ENCODE results near the gene TAF15. TPM values are rescaled to one million over a fixed set of nuclear protein-coding genes. Genes with fewer than 3 reads are reported as not detected.

TAF15 gene
- total and polyA plus RNA-seq, 10 of the 15 experiments (the other 5 are each of a cell fraction or from before 2014, with no cell fraction given): 9.5 to 259 (median 40.4) TPM

- TF ChIP-seq ZBTB40 (IDR thresholded peaks at IDR 0.05; ENCODE audit: borderline replicate concordance): no peak
- peak; percentile 81 to 91 (median 89) for TF ChIP-seq CTCF (IDR thresholded peaks at IDR 0.05 in 2 of 3, conservative IDR thresholded peaks at IDR 0.05 in 1 of 3; ENCODE audit: control insufficient read depth in 2 of 3, extremely low read depth in 1 of 3, insufficient read depth in 1 of 3, low read depth in 3 of 3, low read length in 3 of 3)
- TF ChIP-seq IRF3 (IDR thresholded peaks at IDR 0.05): peak; percentile 58
- TF ChIP-seq, protein P1, sequence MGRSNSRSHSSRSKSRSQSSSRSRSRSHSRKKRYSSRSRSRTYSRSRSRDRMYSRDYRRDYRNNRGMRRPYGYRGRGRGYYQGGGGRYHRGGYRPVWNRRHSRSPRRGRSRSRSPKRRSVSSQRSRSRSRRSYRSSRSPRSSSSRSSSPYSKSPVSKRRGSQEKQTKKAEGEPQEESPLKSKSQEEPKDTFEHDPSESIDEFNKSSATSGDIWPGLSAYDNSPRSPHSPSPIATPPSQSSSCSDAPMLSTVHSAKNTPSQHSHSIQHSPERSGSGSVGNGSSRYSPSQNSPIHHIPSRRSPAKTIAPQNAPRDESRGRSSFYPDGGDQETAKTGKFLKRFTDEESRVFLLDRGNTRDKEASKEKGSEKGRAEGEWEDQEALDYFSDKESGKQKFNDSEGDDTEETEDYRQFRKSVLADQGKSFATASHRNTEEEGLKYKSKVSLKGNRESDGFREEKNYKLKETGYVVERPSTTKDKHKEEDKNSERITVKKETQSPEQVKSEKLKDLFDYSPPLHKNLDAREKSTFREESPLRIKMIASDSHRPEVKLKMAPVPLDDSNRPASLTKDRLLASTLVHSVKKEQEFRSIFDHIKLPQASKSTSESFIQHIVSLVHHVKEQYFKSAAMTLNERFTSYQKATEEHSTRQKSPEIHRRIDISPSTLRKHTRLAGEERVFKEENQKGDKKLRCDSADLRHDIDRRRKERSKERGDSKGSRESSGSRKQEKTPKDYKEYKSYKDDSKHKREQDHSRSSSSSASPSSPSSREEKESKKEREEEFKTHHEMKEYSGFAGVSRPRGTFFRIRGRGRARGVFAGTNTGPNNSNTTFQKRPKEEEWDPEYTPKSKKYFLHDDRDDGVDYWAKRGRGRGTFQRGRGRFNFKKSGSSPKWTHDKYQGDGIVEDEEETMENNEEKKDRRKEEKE (IDR thresholded peaks at IDR 0.05): peak; percentile 94
- TF ChIP-seq MEF2A (IDR thresholded peaks at IDR 0.05; ENCODE audit: insufficient read depth, low read depth, low read length): no peak
- peak; percentile 52 for TF ChIP-seq RELA (IDR thresholded peaks at IDR 0.05; ENCODE audit: borderline replicate concordance, partially characterized antibody)
- no peak for TF ChIP-seq SRF (IDR thresholded peaks at IDR 0.05; ENCODE audit: low read depth in 2 of 2, low read length in 2 of 2)
- peak; percentile 92 for TF ChIP-seq MLLT1 (IDR thresholded peaks at IDR 0.05)
- peak; percentile 61; the same call in 1 of the 2 replicates for TF ChIP-seq FOXM1 (IDR thresholded peaks at IDR 0.05; ENCODE audit: low read depth, low read length)
- peak; percentile 83 for TF ChIP-seq MXI1 (IDR thresholded peaks at IDR 0.05; ENCODE audit: low read depth, low read length)
- TF ChIP-seq JUND (IDR thresholded peaks at IDR 0.05; ENCODE audit: low read depth, low read length): peak; percentile 100
- 0 out of 2 replicates have a peak, but pooled peaks have one; percentile 18 for TF ChIP-seq CBX5 (IDR thresholded peaks at IDR 0.05; ENCODE audit: low read depth)
- TF ChIP-seq ZZZ3 (IDR thresholded peaks at IDR 0.05; ENCODE audit: control insufficient read depth, insufficient read length, low read depth): no peak
- TF ChIP-seq SUPT20H (IDR thresholded peaks at IDR 0.05; ENCODE audit: borderline replicate concordance, control insufficient read depth, low read depth, low read length): no peak
- TF ChIP-seq RBBP5 (conservative IDR thresholded peaks at IDR 0.05): 0 out of 2 replicates have a peak, but pooled peaks have one; percentile 53
Measured at GRCh38 chr17:35808962-35809854, at the start of gene TAF15 (continued).

Measured in GM12878 (cell line).